ENCODE results near the gene STAC3. TPM values are rescaled to one million over a fixed set of nuclear protein-coding genes. Genes with fewer than 3 reads are reported as not detected.

The STAC3 gene
- total RNA-seq, 4 donors from 2014 or later = 459 to 1,596 (median 855) TPM

DNA sequence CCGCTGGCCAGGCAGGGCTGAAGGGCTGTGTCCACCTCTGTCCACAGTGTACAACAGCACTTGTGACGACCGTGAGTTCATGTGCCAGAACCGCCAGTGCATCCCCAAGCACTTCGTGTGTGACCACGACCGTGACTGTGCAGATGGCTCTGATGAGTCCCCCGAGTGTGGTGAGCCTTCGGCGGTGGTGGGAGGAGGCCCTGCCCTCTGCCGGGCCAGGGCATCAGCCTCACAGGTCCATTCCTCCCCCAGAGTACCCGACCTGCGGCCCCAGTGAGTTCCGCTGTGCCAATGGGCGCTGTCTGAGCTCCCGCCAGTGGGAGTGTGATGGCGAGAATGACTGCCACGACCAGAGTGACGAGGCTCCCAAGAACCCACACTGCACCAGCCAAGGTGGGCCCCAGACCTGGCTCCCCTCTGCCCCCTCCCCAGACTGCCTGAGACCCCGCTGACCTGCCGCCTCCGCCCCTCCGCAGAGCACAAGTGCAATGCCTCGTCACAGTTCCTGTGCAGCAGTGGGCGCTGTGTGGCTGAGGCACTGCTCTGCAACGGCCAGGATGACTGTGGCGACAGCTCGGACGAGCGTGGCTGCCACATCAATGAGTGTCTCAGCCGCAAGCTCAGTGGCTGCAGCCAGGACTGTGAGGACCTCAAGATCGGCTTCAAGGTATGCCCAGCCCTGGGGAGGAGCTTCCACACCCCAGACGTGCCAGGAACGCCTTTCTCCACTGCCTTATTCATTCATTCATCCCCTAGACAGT lies 55.2 kb downstream of the STAC3 start:
- DNase-seq (no peak), ATAC-seq (no peak)
- no peaks in the 10 kb centered on the region for H3K27me3 ChIP-seq
- no peaks in the 10 kb centered on the region for H3K4me1 ChIP-seq
- H3K9me3 ChIP-seq = no peaks in the 10 kb centered on the region
- in situ Hi-C loops (cut with MboI; ENCODE audit: low sequenced_read_pairs in 4 of 4) (no loop called here), intact Hi-C loops (cut with DNase I; ENCODE audit: low total_unique reads) (no loop called here)
- TF ChIP-seq POLR2A (IDR thresholded peaks at IDR 0.05) = no peak
- no peak for TF ChIP-seq CTCF (IDR thresholded peaks at IDR 0.05 in 4 of 5, conservative IDR thresholded peaks at IDR 0.05 in 1 of 5)
- H3K4me3 ChIP-seq = no peak overlapping the region
- H3K36me3 ChIP-seq = peaks cover 0 to 5% of the 10 kb centered on the region in 2 donors
- H3K27ac ChIP-seq = no peak overlapping the region

DNA sequence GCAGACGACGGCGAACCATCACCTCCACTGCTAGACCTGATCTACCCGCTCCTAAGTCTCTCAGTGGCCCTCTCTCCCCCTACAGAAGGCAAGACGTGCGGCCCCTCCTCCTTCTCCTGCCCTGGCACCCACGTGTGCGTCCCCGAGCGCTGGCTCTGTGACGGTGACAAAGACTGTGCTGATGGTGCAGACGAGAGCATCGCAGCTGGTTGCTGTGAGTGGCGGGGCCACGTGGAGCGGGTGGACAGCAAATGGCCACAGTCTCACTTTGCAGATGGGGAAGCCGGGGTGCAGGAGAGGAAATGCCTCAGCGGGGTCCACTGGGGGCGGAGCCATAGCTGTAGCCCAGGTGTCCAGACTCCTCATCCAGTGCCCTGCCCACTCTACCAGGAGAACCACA lies 55.8 kb downstream of the STAC3 start:
- DNase-seq (no peak), ATAC-seq (no peak)
- intact Hi-C loops (cut with DNase I; ENCODE audit: low total_unique reads) = no loop called here
- in situ Hi-C loops (cut with MboI; ENCODE audit: low sequenced_read_pairs in 4 of 4) = no loop called here
- peaks cover 0 to 5% of the 10 kb centered on the region in 2 donors for H3K36me3 ChIP-seq
- no peak for TF ChIP-seq POLR2A (IDR thresholded peaks at IDR 0.05)
- no peak for TF ChIP-seq CTCF (IDR thresholded peaks at IDR 0.05 in 4 of 5, conservative IDR thresholded peaks at IDR 0.05 in 1 of 5)
- no peaks in the 10 kb centered on the region for H3K9me3 ChIP-seq
- H3K27ac ChIP-seq = no peak overlapping the region
- no peaks in the 10 kb centered on the region for H3K27me3 ChIP-seq
- no peak overlapping the region for H3K4me3 ChIP-seq
- H3K4me1 ChIP-seq = no peaks in the 10 kb centered on the region

DNA sequence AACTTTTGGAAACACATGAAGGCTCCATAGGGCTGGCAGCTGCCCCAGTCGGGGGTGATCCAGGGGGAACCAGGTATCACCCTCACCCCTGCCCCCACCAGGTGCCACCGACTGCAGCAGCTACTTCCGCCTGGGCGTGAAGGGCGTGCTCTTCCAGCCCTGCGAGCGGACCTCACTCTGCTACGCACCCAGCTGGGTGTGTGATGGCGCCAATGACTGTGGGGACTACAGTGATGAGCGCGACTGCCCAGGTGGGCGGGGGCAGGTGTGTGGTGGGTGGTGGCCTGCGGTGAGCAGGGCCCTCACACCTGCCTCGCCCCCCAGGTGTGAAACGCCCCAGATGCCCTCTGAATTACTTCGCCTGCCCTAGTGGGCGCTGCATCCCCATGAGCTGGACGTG lies 56.7 kb downstream of the STAC3 start:
- intact Hi-C loops (cut with DNase I; ENCODE audit: low total_unique reads) (no loop called here), in situ Hi-C loops (cut with MboI; ENCODE audit: low sequenced_read_pairs in 4 of 4) (no loop called here)
- no peaks in the 10 kb centered on the region for H3K4me1 ChIP-seq
- no peak for ATAC-seq
- no peaks in the 10 kb centered on the region for H3K9me3 ChIP-seq
- no peak overlapping the region for H3K27ac ChIP-seq
- H3K36me3 ChIP-seq = peaks cover 0 to 2% of the 10 kb centered on the region in 2 donors
- no peak for TF ChIP-seq CTCF (IDR thresholded peaks at IDR 0.05 in 4 of 5, conservative IDR thresholded peaks at IDR 0.05 in 1 of 5)
- TF ChIP-seq POLR2A (IDR thresholded peaks at IDR 0.05) = no peak
- no peak for DNase-seq
- H3K27me3 ChIP-seq = no peaks in the 10 kb centered on the region
- no peak overlapping the region for H3K4me3 ChIP-seq

DNA sequence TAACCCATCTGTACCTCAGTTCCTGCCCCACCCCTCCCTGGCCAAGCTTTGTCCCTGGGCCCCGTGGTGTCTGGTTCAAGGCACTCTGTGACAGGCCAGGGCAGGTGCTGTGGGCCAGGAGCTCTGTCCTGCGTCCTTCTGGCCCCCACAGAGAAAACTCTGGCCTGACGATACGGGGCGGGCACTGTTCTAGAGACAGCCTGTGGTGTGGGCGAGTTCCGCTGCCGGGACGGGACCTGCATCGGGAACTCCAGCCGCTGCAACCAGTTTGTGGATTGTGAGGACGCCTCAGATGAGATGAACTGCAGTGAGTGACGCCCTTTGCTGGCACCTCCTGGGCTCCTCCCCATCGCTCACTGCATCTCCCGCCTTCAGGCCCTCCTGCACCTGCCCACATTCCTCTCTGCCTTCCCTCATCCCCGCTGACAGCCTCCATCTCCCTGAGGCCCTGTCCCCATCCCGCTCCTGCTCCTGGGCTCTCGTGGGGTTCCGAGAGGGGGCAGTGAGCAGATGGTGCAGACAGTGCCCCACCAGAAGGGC lies 57.2 kb downstream of the STAC3 start:
- Histone ChIP-seq H3K27me3 (no peaks in the 10 kb centered on the region), H3K36me3 (no peaks in the 10 kb centered on the region), H3K4me3 (no peak overlapping the region), H3K9me3 (no peaks in the 10 kb centered on the region), H3K27ac (no peak overlapping the region), H3K4me1 (no peaks in the 10 kb centered on the region)
- in situ Hi-C loops (cut with MboI; ENCODE audit: low sequenced_read_pairs in 4 of 4) (no loop called here), intact Hi-C loops (cut with DNase I; ENCODE audit: low total_unique reads) (no loop called here)
- DNase-seq (no peak), ATAC-seq (no peak)
- no peak for TF ChIP-seq POLR2A (IDR thresholded peaks at IDR 0.05)
- no peak for TF ChIP-seq CTCF (IDR thresholded peaks at IDR 0.05 in 4 of 5, conservative IDR thresholded peaks at IDR 0.05 in 1 of 5)

MicroRNAs encoded within 50 kb of the gene (microRNA counts, 767-probe panel; counts per million panel counts)
- 356 to 448 counts per million in 2 donors for microRNA hsa-miR-1228-3p

Small RNA genes lying within 50 kb of the gene (microRNA-seq; reads per million reads assigned to microRNA genes)
- gene MIR1228 (ENCODE audit: borderline replicate concordance in 2 of 2) = 0 reads per million in 2 donors

Other genes starting within 250 kb of the STAC3 start
- gene ZBTB39, start 244.6 kb downstream of the STAC3 start, total RNA-seq = 1 to 10 TPM; 2.2 to 3.8 (median 2.8) TPM
- gene TAC3, start 234.7 kb downstream of the STAC3 start, total RNA-seq = not detected
- gene MYO1A, start 201.1 kb downstream of the STAC3 start, total RNA-seq = 1 to 10 TPM in 1 of 4 donors, under 1 TPM in 1, not detected in 2; 0.56 to 1.2 TPM
- gene NEMP1, start 172.4 kb downstream of the STAC3 start, total RNA-seq = 1 to 10 TPM; 1.2 to 6.7 (median 1.9) TPM
- gene NAB2, start 162.1 kb downstream of the STAC3 start, total RNA-seq = 1 to 10 TPM; 4.8 to 9.5 (median 5.5) TPM
- gene STAT6, start 139.8 kb downstream of the STAC3 start, total RNA-seq = 10 to 100 TPM; 12.5 to 17.4 (median 14.4) TPM
- 10 to 100 TPM; 26.1 to 53.5 (median 49.8) TPM for gene LRP1, start 122.7 kb downstream of the STAC3 start, total RNA-seq
- not detected for gene LRP1-AS, start 103.6 kb downstream of the STAC3 start, total RNA-seq
- not detected for gene NXPH4, start 34.4 kb downstream of the STAC3 start, total RNA-seq
- gene SHMT2, start 21.5 kb downstream of the STAC3 start, total RNA-seq = 100 to 1,000 TPM in 1 of 4 donors, 10 to 100 TPM in 3; 41.3 to 107 (median 46.4) TPM
- gene R3HDM2, start 179.9 kb upstream of the STAC3 start, total RNA-seq = 10 to 100 TPM; 24.1 to 27.1 (median 25.6) TPM
- gene INHBC, start 183.6 kb upstream of the STAC3 start, total RNA-seq = under 1 TPM in 2 of 4 donors, not detected in 2; 0.20 to 0.35 TPM
- gene INHBE, start 204.1 kb upstream of the STAC3 start, total RNA-seq = 1 to 10 TPM in 2 of 4 donors, not detected in 2; 1.5 to 2.2 TPM
- gene GLI1, start 208.6 kb upstream of the STAC3 start, total RNA-seq = 1 to 10 TPM in 1 of 4 donors, not detected in 3; 1.0 TPM
- 1 to 10 TPM; 2.7 to 5.1 (median 4.7) TPM for gene ARHGAP9, start 228.7 kb upstream of the STAC3 start, total RNA-seq
- gene MARS1, start 236.9 kb upstream of the STAC3 start, total RNA-seq = 10 to 100 TPM; 37.7 to 81.1 (median 42.0) TPM